CD4-positive, alpha-beta T cell (primary cell): ENCODE data around the gene MCM3. TPM values are rescaled to one million over a fixed set of nuclear protein-coding genes. Genes with fewer than 3 reads are reported as not detected.

Experiments
- ATAC-seq: fragments of 200-7000 bp; cut with Tn5 transposase; one replicate; pipeline ENCODE4 v1.10.0; 2022; ENCODE audit warnings: mild to moderate bottlenecking; ENCODE audit not compliant: poor library complexity
- CTCF ChIA-PET: fragments of 350-600 bp; sonication (Branson Sonifier 250); formaldehyde crosslinking; loops from one replicate; lab custom pipeline; 2021; ENCODE audit warnings: antibody characterized with exemption, inconsistent platforms; lab: Charles Lee
- POLR2A ChIA-PET: fragments of 350-600 bp; sonication (Branson Sonifier 250); formaldehyde crosslinking; loops from one replicate; lab custom pipeline; 2021; ENCODE audit warnings: antibody characterized with exemption, inconsistent platforms; lab: Charles Lee
- DNase-seq, 14 experiments: peaks; one replicate each; pipeline ENCODE4 v3.0.0-alpha.2; 2013 to 2020; ENCODE audit warnings: mixed read lengths in 2 of 14
- H3K27ac ChIP-seq, 2 donors: one replicate each; pipeline versions ENCODE4 v1.5.1 to v1.7.0; 2013; ENCODE audit warnings: low read length in 2 of 2, low read depth in 1 of 2, mild to moderate bottlenecking in 1 of 2
- H3K27me3 ChIP-seq, 2 experiments: 1 replicate in 1 of 2; 2 replicates in 1 of 2; pipeline versions ENCODE4 v1.6.1 to v1.7.0; 2013; ENCODE audit warnings: low read length in 2 of 2, control low read depth in 1 of 2, mild to moderate bottlenecking in 1 of 2, moderate library complexity in 1 of 2; ENCODE audit not compliant: insufficient read depth in 2 of 2, control insufficient read depth in 1 of 2
- H3K36me3 ChIP-seq: one replicate; pipeline ENCODE4 v1.6.1; 2013; ENCODE audit warnings: low read length, control low read depth; ENCODE audit not compliant: insufficient read depth
- H3K4me1 ChIP-seq: one replicate; pipeline ENCODE4 v1.6.1; 2013; ENCODE audit warnings: low read length, control low read depth; ENCODE audit not compliant: insufficient read depth
- H3K4me3 ChIP-seq: one replicate; pipeline ENCODE4 v1.5.1; 2013; ENCODE audit warnings: mild to moderate bottlenecking, low read length, moderate library complexity
- H3K9me3 ChIP-seq, 2 experiments: 1 replicate in 1 of 2; 2 replicates in 1 of 2; pipeline versions ENCODE4 v1.6.1 to v1.7.0; 2013; ENCODE audit warnings: low read length in 2 of 2, mild to moderate bottlenecking in 2 of 2, control low read depth in 1 of 2, moderate library complexity in 1 of 2; ENCODE audit not compliant: control insufficient read depth in 1 of 2, insufficient read depth in 1 of 2
- H3K27ac Mint-ChIP-seq: one replicate; pipeline ENCODE4 v1.8.0; 2020; ENCODE audit warnings: mixed read lengths
- H3K27me3 Mint-ChIP-seq: one replicate; pipeline ENCODE4 v1.8.0; 2021; ENCODE audit warnings: mixed read lengths
- H3K36me3 Mint-ChIP-seq: one replicate; pipeline ENCODE4 v1.8.0; 2021; ENCODE audit warnings: low read depth, mixed read lengths
- H3K4me1 Mint-ChIP-seq: one replicate; pipeline ENCODE4 v1.8.0; 2021; ENCODE audit warnings: low read depth, mixed read lengths
- H3K4me3 Mint-ChIP-seq: one replicate; pipeline ENCODE4 v1.8.0; 2020; ENCODE audit warnings: mild to moderate bottlenecking, mixed read lengths
- H3K9me3 Mint-ChIP-seq: one replicate; pipeline ENCODE4 v1.8.0; 2020; ENCODE audit warnings: mixed read lengths
- intact Hi-C, 2 experiments: fragments of 100-400 bp; cut with DNase I in 1 of 2; cut with micrococcal nuclease in 1 of 2; formaldehyde crosslinking; loops; one replicate each; pipeline versions ENCODE4 v1.15.1 to v1.9.0; 2023 to 2025; cut with DNase I, micrococcal nuclease
- total RNA-seq, 174 experiments: library from RNA in 2 of 174; stranded (reverse) in 2 of 174; gene quantifications; one replicate each; pipeline ENCODE4 v1.2.3 and lab custom pipeline; 2021 to 2026
- TF ChIP-seq, protein P1 (sequence below): fragments of 200-600 bp; IDR thresholded peaks from one replicate; pipeline ENCODE4 v1.8.0; 2022; ENCODE audit warnings: antibody characterized with exemption, mild to moderate bottlenecking

The MCM3 gene
- total RNA-seq, 2 experiments from 2014 or later, result 9.3 to 10.1 TPM

DNA sequence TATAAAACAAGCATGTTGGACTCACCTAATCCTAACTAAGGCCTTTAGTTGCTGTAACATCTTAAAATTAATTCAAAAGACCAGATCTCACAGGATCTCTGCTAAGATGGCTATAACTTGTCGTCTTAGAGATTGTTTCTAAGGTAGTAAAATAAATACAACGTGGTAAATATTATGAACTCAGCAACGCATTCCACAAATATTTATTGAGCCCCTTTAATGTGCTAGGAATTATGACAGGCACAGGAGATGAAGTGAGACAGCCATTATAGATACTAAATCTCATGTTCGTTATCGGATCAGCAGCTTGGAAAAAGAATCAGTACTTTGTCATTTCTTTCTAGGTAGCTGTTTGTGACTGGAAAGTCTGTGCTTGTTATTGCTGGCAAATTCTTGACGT, 20.9 kb upstream of the MCM3 start:
- H3K27ac Mint-ChIP-seq, result peak overlapping the region; percentile 92
- Histone ChIP-seq H3K27ac (peak overlapping the region; percentile 64 to 89), H3K4me3 (peak overlapping the region; percentile 10), H3K27me3 (no peaks in the 10 kb centered on the region), H3K4me1 (peaks cover 74% of the 10 kb centered on the region), H3K36me3 (no peaks in the 10 kb centered on the region), H3K9me3 (no peaks in the 10 kb centered on the region)
- H3K4me3 Mint-ChIP-seq, result peak overlapping the region; percentile 80
- ChIA-PET CTCF (interaction anchor here (1.3 to 1.4 kb wide), 3 partner anchors 20 to 94 kb away, joined by 3 to 6 read pairs (median 5); partner anchors contain the start of gene MCM3), POLR2A (interaction anchor here (0.5 to 3.7 kb wide), 8 partner anchors 11 to 96 kb away, joined by 3 to 18 read pairs (median 3); partner anchors contain the start of gene MCM3)
- H3K4me1 Mint-ChIP-seq, result peaks cover 83% of the 10 kb centered on the region
- no peaks in the 10 kb centered on the region for H3K27me3 Mint-ChIP-seq
- TF ChIP-seq, protein P1, sequence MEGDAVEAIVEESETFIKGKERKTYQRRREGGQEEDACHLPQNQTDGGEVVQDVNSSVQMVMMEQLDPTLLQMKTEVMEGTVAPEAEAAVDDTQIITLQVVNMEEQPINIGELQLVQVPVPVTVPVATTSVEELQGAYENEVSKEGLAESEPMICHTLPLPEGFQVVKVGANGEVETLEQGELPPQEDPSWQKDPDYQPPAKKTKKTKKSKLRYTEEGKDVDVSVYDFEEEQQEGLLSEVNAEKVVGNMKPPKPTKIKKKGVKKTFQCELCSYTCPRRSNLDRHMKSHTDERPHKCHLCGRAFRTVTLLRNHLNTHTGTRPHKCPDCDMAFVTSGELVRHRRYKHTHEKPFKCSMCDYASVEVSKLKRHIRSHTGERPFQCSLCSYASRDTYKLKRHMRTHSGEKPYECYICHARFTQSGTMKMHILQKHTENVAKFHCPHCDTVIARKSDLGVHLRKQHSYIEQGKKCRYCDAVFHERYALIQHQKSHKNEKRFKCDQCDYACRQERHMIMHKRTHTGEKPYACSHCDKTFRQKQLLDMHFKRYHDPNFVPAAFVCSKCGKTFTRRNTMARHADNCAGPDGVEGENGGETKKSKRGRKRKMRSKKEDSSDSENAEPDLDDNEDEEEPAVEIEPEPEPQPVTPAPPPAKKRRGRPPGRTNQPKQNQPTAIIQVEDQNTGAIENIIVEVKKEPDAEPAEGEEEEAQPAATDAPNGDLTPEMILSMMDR, result no peak
- ATAC-seq, result no peak
- peak in 1 of 14 experiments; percentile 19 for DNase-seq
- H3K9me3 Mint-ChIP-seq, result no peaks in the 10 kb centered on the region
- H3K36me3 Mint-ChIP-seq, result no peaks in the 10 kb centered on the region
- intact Hi-C loops, result loop anchor here in 1 of 2 experiments (2.0 to 5.0 kb wide), 3 partner anchors 21 to 87 kb away; partner anchors contain the start of genes MCM3 and PAQR8

GRCh38 chr6:52304983-52305390, 20.4 kb upstream of the MCM3 start:
- Histone ChIP-seq H3K27me3 (no peaks in the 10 kb centered on the region), H3K9me3 (no peaks in the 10 kb centered on the region), H3K4me3 (peak overlapping the region; percentile 10), H3K36me3 (no peaks in the 10 kb centered on the region), H3K27ac (peak overlapping the region; percentile 64 to 89), H3K4me1 (peaks cover 71% of the 10 kb centered on the region)
- peaks cover 80% of the 10 kb centered on the region for H3K4me1 Mint-ChIP-seq
- H3K27me3 Mint-ChIP-seq, result no peaks in the 10 kb centered on the region
- H3K4me3 Mint-ChIP-seq, result peak overlapping the region; percentile 80
- intact Hi-C loops, result loop anchor here in 1 of 2 experiments (2.0 to 5.0 kb wide), 3 partner anchors 20 to 87 kb away; partner anchors contain the start of genes MCM3 and PAQR8
- no peaks in the 10 kb centered on the region for H3K9me3 Mint-ChIP-seq
- ChIA-PET POLR2A (interaction anchor here (0.5 to 3.7 kb wide), 8 partner anchors 11 to 96 kb away, joined by 3 to 18 read pairs (median 3); partner anchors contain the start of gene MCM3), CTCF (interaction anchor here (1.3 to 1.4 kb wide), 3 partner anchors 20 to 95 kb away, joined by 3 to 6 read pairs (median 5); partner anchors contain the start of gene MCM3)
- ATAC-seq, result peak; percentile 25
- peak in 3 of 14 experiments; percentile 45 to 52 (median 46) for DNase-seq
- H3K36me3 Mint-ChIP-seq, result no peaks in the 10 kb centered on the region
- H3K27ac Mint-ChIP-seq, result peak overlapping the region; percentile 92
- TF ChIP-seq, protein P1, result no peak

DNA sequence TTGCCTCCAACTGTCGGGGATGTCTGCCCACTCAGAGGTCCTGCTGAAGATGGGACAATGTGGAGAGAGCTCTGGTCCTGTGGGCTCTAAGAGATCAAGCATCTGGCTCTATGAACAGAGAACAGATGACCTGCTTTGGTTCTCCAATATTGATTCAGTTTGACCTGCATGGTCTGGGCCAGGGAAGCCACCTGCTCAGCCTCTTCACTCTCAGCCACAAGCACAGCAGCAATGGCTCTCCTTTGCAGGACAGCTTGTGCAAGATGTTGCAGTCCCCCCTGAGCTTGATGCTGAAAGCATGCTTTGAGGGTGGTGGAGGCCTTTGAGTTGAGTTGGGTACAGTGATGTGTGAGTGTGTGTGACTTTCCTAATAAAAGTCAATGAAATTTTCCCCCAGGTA, 18.6 kb upstream of the MCM3 start:
- intact Hi-C loops, result loop anchor here in 1 of 2 experiments (2.0 kb wide), 1 partner anchor 14 kb away; no protein-coding TSS in a partner anchor
- CTCF ChIA-PET, result interaction anchor here (1.5 kb wide), 1 partner anchor 97 kb away, joined by 3 read pairs; no protein-coding TSS in a partner anchor
- Histone ChIP-seq H3K4me3 (no peak overlapping the region), H3K27ac (no peak overlapping the region), H3K4me1 (peaks cover 63% of the 10 kb centered on the region), H3K9me3 (no peaks in the 10 kb centered on the region), H3K36me3 (no peaks in the 10 kb centered on the region), H3K27me3 (no peaks in the 10 kb centered on the region)
- TF ChIP-seq, protein P1, result no peak
- POLR2A ChIA-PET, result interaction anchor here (0.7 to 3.7 kb wide), 3 partner anchors 18 to 88 kb away, joined by 5 to 18 read pairs (median 8); partner anchors contain the start of genes MCM3 and PAQR8
- Mint-ChIP-seq H3K27ac (peak overlapping the region; percentile 92), H3K4me3 (peak overlapping the region; percentile 12), H3K36me3 (no peaks in the 10 kb centered on the region), H3K4me1 (peaks cover 72% of the 10 kb centered on the region), H3K27me3 (no peaks in the 10 kb centered on the region), H3K9me3 (no peaks in the 10 kb centered on the region)
- DNase-seq (no peak), ATAC-seq (no peak)
